ENCODE measurements around the gene C15orf40.
"Not testable (repeated sequence)": the region's sequence is repeated elsewhere in the genome, so short reads cannot be mapped to it uniquely, and the experiment has no call there.

Gene C15orf40

DNA sequence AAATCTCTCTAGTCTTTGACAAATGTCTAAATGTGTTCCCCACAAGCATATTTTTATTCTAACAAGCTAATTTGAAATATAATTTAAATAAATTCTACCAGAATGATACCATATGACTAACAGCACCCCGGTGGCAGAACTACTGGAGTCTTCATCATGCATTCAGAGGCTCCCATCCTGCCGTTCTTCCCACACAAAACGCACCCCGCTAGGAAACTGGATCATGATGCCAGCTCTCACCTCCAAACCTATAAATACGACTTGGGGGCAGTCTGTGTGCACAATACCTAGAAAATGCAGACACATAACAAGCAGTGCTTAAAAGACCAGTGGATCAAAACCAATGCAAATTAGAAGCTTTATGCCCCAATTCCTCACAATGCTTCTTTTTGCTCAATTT is 67.4 kb downstream of the C15orf40 start:
- DNase-seq = no peak
- no peak overlapping the region for H3K4me3 ChIP-seq (ENCODE audit: insufficient read depth, low read depth, low read length, poor library complexity, severe bottlenecking)
- no peaks in the 10 kb centered on the region for H3K9me3 ChIP-seq (ENCODE audit: control insufficient read depth, low read length)

DNA sequence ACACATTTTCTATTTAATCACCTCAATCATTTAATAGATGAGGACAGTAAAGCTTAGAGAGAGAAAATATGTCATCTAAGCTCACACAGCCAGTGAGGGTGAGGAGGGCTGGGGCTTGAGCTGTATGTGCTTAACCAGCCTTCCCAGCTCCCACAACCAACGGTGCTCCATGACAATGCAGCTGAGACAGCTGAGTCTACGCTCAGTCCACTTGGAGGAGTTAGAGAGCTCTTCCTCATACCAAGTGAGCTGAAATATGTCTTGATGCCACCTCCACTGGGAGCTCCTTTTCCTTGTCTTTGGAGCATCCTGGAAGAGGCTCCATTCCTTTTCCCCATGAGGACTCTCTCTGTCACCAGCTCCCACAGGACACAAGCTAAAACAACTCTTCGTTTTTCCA is 68.3 kb downstream of the C15orf40 start:
- no peak overlapping the region for H3K27ac ChIP-seq (ENCODE audit: insufficient read depth, low read length, poor library complexity, severe bottlenecking)

More for the DNA sequence above, 67.4 kb downstream of the C15orf40 start:
- Histone ChIP-seq H3K4me1 (ENCODE audit: control insufficient read depth, insufficient read depth, low read length, poor library complexity, severe bottlenecking) (no peaks in the 10 kb centered on the region), H3K36me3 (ENCODE audit: control insufficient read depth, insufficient read depth, low read length) (no peaks in the 10 kb centered on the region), H3K27ac (ENCODE audit: insufficient read depth, low read length, poor library complexity, severe bottlenecking) (no peak overlapping the region), H3K27me3 (replicated peaks; ENCODE audit: control insufficient read depth, insufficient read depth, low read length, poor library complexity, severe bottlenecking) (no peaks in the 10 kb centered on the region)

DNA sequence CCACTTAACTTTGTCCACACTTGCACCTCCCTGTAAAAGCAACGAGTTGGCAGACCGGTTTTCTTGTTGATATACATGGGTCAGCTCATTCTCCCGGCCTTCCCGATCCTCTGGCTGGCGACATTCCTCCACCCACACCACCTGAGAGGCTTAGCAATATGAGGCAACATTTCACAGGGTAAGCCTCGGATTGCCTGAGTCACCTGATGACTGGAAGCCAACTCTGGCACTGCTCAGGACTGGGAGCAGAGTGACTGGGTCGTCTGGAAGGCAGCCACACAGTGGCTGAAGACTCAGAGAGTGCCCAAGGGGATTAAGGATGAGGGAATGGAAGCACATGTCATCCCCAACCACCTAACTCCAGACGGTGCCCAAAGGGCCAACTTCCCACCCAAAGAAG is 68.7 kb downstream of the C15orf40 start:
- no peaks in the 10 kb centered on the region for H3K4me1 ChIP-seq (ENCODE audit: control insufficient read depth, insufficient read depth, low read length, poor library complexity, severe bottlenecking)
- H3K27me3 ChIP-seq (replicated peaks; ENCODE audit: control insufficient read depth, insufficient read depth, low read length, poor library complexity, severe bottlenecking) = no peaks in the 10 kb centered on the region
- H3K4me3 ChIP-seq (ENCODE audit: insufficient read depth, low read depth, low read length, poor library complexity, severe bottlenecking) = no peak overlapping the region
- H3K9me3 ChIP-seq (ENCODE audit: control insufficient read depth, low read length) = no peaks in the 10 kb centered on the region
- no peak for DNase-seq
- H3K27ac ChIP-seq (ENCODE audit: insufficient read depth, low read length, poor library complexity, severe bottlenecking) = no peak overlapping the region
- no peaks in the 10 kb centered on the region for H3K36me3 ChIP-seq (ENCODE audit: control insufficient read depth, insufficient read depth, low read length)

More for the DNA sequence above, 68.3 kb downstream of the C15orf40 start:
- no peaks in the 10 kb centered on the region for H3K9me3 ChIP-seq (ENCODE audit: control insufficient read depth, low read length)
- no peaks in the 10 kb centered on the region for H3K36me3 ChIP-seq (ENCODE audit: control insufficient read depth, insufficient read depth, low read length)
- no peaks in the 10 kb centered on the region for H3K4me1 ChIP-seq (ENCODE audit: control insufficient read depth, insufficient read depth, low read length, poor library complexity, severe bottlenecking)
- no peak overlapping the region for H3K4me3 ChIP-seq (ENCODE audit: insufficient read depth, low read depth, low read length, poor library complexity, severe bottlenecking)
- no peaks in the 10 kb centered on the region for H3K27me3 ChIP-seq (replicated peaks; ENCODE audit: control insufficient read depth, insufficient read depth, low read length, poor library complexity, severe bottlenecking)
- DNase-seq = no peak

DNA sequence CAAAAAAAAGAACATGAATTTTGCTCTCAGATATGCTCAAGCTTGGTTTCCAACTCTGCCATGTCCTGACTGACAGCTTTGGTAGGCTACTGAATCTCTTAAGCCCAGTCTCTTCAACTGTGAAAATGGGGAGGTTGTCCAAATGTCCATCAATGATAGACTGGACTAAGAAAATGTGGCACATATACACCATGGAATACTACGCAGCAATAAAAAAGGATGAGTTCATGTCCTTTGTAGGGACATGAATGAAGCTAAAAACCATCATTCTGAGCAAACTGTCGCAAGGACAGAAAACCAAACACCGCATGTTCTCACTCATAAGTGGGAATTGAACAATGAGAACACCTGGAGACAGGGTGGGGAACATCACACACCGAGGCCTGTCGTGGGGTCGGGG is 71.8 kb downstream of the C15orf40 start:
- H3K4me1 ChIP-seq (ENCODE audit: control insufficient read depth, insufficient read depth, low read length, poor library complexity, severe bottlenecking); H3K9me3 ChIP-seq (ENCODE audit: control insufficient read depth, low read length); H3K36me3 ChIP-seq (ENCODE audit: control insufficient read depth, insufficient read depth, low read length); H3K27ac ChIP-seq (ENCODE audit: insufficient read depth, low read length, poor library complexity, severe bottlenecking); H3K27me3 ChIP-seq (replicated peaks; ENCODE audit: control insufficient read depth, insufficient read depth, low read length, poor library complexity, severe bottlenecking); DNase-seq; H3K4me3 ChIP-seq (ENCODE audit: insufficient read depth, low read depth, low read length, poor library complexity, severe bottlenecking): not testable (repeated sequence)

Data from effector memory CD4-positive, alpha-beta T cell (primary cell).